Measurements from ENCODE around the gene SNCB. TPM values are rescaled to one million over a fixed set of nuclear protein-coding genes. Genes with fewer than 3 reads are reported as not detected.
A peak's percentile ranks its signal among the peaks of the same experiment; 100 is the strongest.

The SNCB gene
- total RNA-seq, 2 experiments from 2014 or later = not detected

DNA sequence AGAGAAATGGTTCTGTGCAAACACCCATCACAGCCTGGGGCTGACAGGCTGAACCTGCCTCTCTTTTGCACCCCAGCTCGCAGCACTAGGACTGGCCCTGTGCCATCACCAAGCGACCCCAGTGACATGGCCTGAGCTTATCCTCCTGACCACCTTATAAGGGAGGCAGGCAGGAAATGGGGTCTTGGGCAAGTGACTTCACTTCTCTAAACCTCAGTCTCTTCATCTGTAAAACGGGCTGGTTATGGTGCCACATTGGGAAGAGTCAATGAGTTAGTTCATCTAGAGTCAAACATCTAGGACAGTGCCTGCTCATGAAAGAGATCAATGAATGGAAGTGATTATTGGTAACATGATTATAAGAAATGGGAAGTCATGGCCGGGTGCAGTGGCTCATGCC is 6.2 kb downstream of the SNCB start:
- H3K27me3 Mint-ChIP-seq = peaks cover 77% of the 10 kb centered on the region

DNA sequence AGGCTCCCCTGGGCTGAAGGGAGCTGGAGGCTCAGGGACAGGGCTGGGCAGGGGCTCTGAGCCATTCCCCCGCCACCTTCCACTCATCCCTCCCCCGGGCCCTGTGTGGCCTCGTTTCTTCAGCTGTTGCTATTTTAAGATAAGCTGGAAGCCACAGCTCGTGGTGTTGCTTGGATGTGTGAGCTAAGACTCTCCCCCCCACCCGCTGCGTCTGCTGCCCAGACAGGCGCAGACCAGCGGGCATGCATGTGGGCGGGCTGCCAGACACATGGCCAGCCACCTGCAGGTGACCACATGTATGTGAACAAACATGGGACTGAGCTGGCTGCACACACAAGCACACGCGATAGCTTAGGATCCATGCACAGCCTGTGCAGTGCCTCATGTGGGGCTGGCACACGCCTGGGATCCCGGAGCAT is 8.7 kb downstream of the SNCB start:
- H3K4me1 ChIP-seq (ENCODE audit: insufficient read depth, low read length) = peaks cover 23% of the 10 kb centered on the region
- no peak overlapping the region for H3K27ac ChIP-seq (ENCODE audit: low read depth in 1 of 2, low read length in 2 of 2)
- H3K27ac Mint-ChIP-seq = no peak overlapping the region
- H3K4me1 Mint-ChIP-seq (ENCODE audit: low read depth) = peaks cover 21% of the 10 kb centered on the region
- H3K9me3 ChIP-seq (ENCODE audit: control insufficient read depth in 1 of 2, insufficient read depth in 1 of 2, low read length in 2 of 2) = peaks cover 0 to 32% of the 10 kb centered on the region in 2 experiments
- no peak for DNase-seq
- POLR2A ChIA-PET = interaction anchor here (0.6 to 1.2 kb wide), 2 partner anchors 9 to 208 kb away, joined by 3 read pairs; partner anchors contain the start of genes EIF4E1B and SNCB
- no peak for ATAC-seq (ENCODE audit: poor library complexity)
- H3K27me3 Mint-ChIP-seq = peaks cover 77% of the 10 kb centered on the region
- TF ChIP-seq, protein P1, sequence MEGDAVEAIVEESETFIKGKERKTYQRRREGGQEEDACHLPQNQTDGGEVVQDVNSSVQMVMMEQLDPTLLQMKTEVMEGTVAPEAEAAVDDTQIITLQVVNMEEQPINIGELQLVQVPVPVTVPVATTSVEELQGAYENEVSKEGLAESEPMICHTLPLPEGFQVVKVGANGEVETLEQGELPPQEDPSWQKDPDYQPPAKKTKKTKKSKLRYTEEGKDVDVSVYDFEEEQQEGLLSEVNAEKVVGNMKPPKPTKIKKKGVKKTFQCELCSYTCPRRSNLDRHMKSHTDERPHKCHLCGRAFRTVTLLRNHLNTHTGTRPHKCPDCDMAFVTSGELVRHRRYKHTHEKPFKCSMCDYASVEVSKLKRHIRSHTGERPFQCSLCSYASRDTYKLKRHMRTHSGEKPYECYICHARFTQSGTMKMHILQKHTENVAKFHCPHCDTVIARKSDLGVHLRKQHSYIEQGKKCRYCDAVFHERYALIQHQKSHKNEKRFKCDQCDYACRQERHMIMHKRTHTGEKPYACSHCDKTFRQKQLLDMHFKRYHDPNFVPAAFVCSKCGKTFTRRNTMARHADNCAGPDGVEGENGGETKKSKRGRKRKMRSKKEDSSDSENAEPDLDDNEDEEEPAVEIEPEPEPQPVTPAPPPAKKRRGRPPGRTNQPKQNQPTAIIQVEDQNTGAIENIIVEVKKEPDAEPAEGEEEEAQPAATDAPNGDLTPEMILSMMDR (IDR thresholded peaks at IDR 0.05) = no peak
- H3K36me3 ChIP-seq (ENCODE audit: insufficient read depth, low read length) = no peaks in the 10 kb centered on the region
- peaks cover 52 to 56% of the 10 kb centered on the region in 2 experiments for H3K27me3 ChIP-seq (ENCODE audit: control insufficient read depth in 1 of 2, insufficient read depth in 2 of 2, low read length in 2 of 2)
- CTCF ChIA-PET = interaction anchor here (1.2 kb wide), 1 partner anchor 205 kb away, joined by 3 read pairs; the partner anchor contains the start of gene CLTB
- intact Hi-C loops (cut with DNase I, micrococcal nuclease) = no loop called here
- H3K4me3 Mint-ChIP-seq = no peak overlapping the region
- H3K4me3 ChIP-seq (ENCODE audit: low read length) = no peak overlapping the region
- H3K9me3 Mint-ChIP-seq = no peaks in the 10 kb centered on the region
- H3K36me3 Mint-ChIP-seq (ENCODE audit: low read depth) = no peaks in the 10 kb centered on the region

More for the DNA sequence above, 6.2 kb downstream of the SNCB start:
- peaks cover 0 to 30% of the 10 kb centered on the region in 2 experiments for H3K9me3 ChIP-seq (ENCODE audit: control insufficient read depth in 1 of 2, insufficient read depth in 1 of 2, low read length in 2 of 2)
- H3K36me3 Mint-ChIP-seq (ENCODE audit: low read depth) = no peaks in the 10 kb centered on the region
- no peak overlapping the region for H3K4me3 ChIP-seq (ENCODE audit: low read length)
- intact Hi-C loops (cut with DNase I, micrococcal nuclease) = no loop called here
- H3K27ac Mint-ChIP-seq = no peak overlapping the region
- no peaks in the 10 kb centered on the region for H3K9me3 Mint-ChIP-seq
- ChIA-PET CTCF (no interaction called here), POLR2A (no interaction called here)
- no peak for DNase-seq
- H3K4me1 Mint-ChIP-seq (ENCODE audit: low read depth) = peaks cover 13% of the 10 kb centered on the region
- peaks cover 17% of the 10 kb centered on the region for H3K4me1 ChIP-seq (ENCODE audit: insufficient read depth, low read length)
- H3K27me3 ChIP-seq (ENCODE audit: control insufficient read depth in 1 of 2, insufficient read depth in 2 of 2, low read length in 2 of 2) = peaks cover 49 to 54% of the 10 kb centered on the region in 2 experiments
- H3K4me3 Mint-ChIP-seq = no peak overlapping the region
- no peaks in the 10 kb centered on the region for H3K36me3 ChIP-seq (ENCODE audit: insufficient read depth, low read length)
- TF ChIP-seq, protein P1 (IDR thresholded peaks at IDR 0.05) = no peak
- H3K27ac ChIP-seq (ENCODE audit: low read depth in 1 of 2, low read length in 2 of 2) = no peak overlapping the region
- ATAC-seq (ENCODE audit: poor library complexity) = no peak

DNA sequence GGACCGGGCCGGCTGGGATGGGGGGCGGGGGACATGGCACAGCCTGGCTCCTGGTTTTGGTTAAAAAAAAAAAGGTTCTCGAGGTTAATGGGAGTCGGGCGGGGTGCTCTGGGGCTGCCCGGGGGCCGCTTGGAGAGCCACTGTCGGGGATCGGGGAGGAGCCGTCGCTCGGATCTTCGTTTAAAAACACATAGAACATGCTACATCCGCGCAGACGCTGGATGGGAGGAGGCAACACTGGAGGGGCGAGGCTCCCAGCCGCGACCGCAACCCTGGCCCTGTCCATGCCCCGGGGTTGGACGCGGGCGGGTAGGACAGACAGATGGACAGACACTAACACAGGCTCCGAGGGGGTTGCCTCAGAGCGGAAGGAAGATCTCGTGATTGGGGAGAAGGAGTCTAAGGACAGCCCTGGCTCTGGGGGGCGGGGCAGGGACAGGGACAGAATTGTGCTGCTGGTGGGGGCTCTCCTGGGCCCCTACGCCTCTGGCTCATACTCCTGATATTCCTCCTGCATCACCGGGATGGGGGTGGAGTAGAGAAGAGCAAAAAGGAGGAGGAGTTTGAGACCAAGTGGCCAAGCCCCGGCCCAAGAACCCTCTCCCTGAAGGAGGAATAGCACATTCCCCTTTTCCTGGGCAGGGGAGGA is 9.9 kb downstream of the SNCB start:
- peak in 3 of 14 experiments; percentile 16 to 18 (median 17) for DNase-seq
- Histone ChIP-seq H3K4me1 (ENCODE audit: insufficient read depth, low read length) (peaks cover 23% of the 10 kb centered on the region), H3K27me3 (ENCODE audit: control insufficient read depth in 1 of 2, insufficient read depth in 2 of 2, low read length in 2 of 2) (peaks cover 49 to 58% of the 10 kb centered on the region in 2 experiments), H3K9me3 (ENCODE audit: control insufficient read depth in 1 of 2, insufficient read depth in 1 of 2, low read length in 2 of 2) (peaks cover 0 to 32% of the 10 kb centered on the region in 2 experiments), H3K27ac (ENCODE audit: low read depth in 1 of 2, low read length in 2 of 2) (no peak overlapping the region), H3K36me3 (ENCODE audit: insufficient read depth, low read length) (no peaks in the 10 kb centered on the region), H3K4me3 (ENCODE audit: low read length) (peak overlapping the region; percentile 12)
- Mint-ChIP-seq H3K27me3 (peaks cover 81% of the 10 kb centered on the region), H3K4me3 (peak overlapping the region; percentile 64), H3K9me3 (no peaks in the 10 kb centered on the region), H3K4me1 (ENCODE audit: low read depth) (peaks cover 21% of the 10 kb centered on the region), H3K27ac (no peak overlapping the region), H3K36me3 (ENCODE audit: low read depth) (no peaks in the 10 kb centered on the region)
- POLR2A ChIA-PET = no interaction called here
- intact Hi-C loops (cut with DNase I, micrococcal nuclease) = no loop called here
- TF ChIP-seq, protein P1 (IDR thresholded peaks at IDR 0.05) = no peak
- CTCF ChIA-PET = interaction anchor here (1.5 kb wide), 1 partner anchor 23 kb away, joined by 3 read pairs; no protein-coding TSS in a partner anchor
- no peak for ATAC-seq (ENCODE audit: poor library complexity)

Measured in CD4-positive, alpha-beta T cell (primary cell).